Parathyroid adenoma (tissue), 2 donors: Measurements from ENCODE around the gene AURKAIP1.
A peak's percentile ranks its signal among the peaks of the same experiment; 100 is the strongest.
"Not testable (repeated sequence)": the region's sequence is repeated elsewhere in the genome, so short reads cannot be mapped to it uniquely, and the experiment has no call there.

Experiments used
- H2AFZ ChIP-seq: fragments of 300-600 bp; sonication (generic); one replicate; pipeline ENCODE4 v1.7.0; 2017; ENCODE audit warnings: antibody characterized with exemption, mild to moderate bottlenecking
- H3K27ac ChIP-seq: fragments of 300-600 bp; sonication (generic); one replicate; pipeline ENCODE4 v1.7.0; 2017
- H3K27me3 ChIP-seq: fragments of 300-600 bp; sonication (generic); one replicate; pipeline ENCODE4 v1.7.0; 2017; ENCODE audit warnings: low read length; ENCODE audit not compliant: control insufficient read depth, insufficient read depth
- H3K36me3 ChIP-seq: fragments of 300-600 bp; sonication (generic); one replicate; pipeline ENCODE4 v1.7.0; 2017; ENCODE audit warnings: low read length; ENCODE audit not compliant: control insufficient read depth, insufficient read depth
- H3K4me1 ChIP-seq: fragments of 300-600 bp; sonication (generic); one replicate; pipeline ENCODE4 v1.7.0; 2017; ENCODE audit warnings: control low read depth
- H3K4me2 ChIP-seq: fragments of 300-600 bp; sonication (generic); one replicate; pipeline ENCODE4 v1.7.0; 2017; ENCODE audit warnings: low read length
- H3K4me3 ChIP-seq: fragments of 300-600 bp; sonication (generic); one replicate; pipeline ENCODE4 v1.7.0; 2017; ENCODE audit warnings: low read depth, low read length
- H3K79me2 ChIP-seq: fragments of 300-600 bp; sonication (generic); one replicate; pipeline ENCODE4 v1.7.0; 2017; ENCODE audit warnings: control low read depth
- H3K9ac ChIP-seq: fragments of 300-600 bp; sonication (generic); one replicate; pipeline ENCODE4 v1.7.0; 2017; ENCODE audit warnings: mild to moderate bottlenecking
- H3K9me3 ChIP-seq: fragments of 300-600 bp; sonication (generic); one replicate; pipeline ENCODE4 v1.7.0; 2017; ENCODE audit warnings: low read length; ENCODE audit not compliant: control insufficient read depth
- CTCF ChIP-seq: fragments of 300-600 bp; sonication (generic); IDR thresholded peaks from one replicate; pipeline ENCODE4 v1.7.0; 2017; ENCODE audit warnings: antibody characterized with exemption, mild to moderate bottlenecking
- donor health status: primary hyperparathyroidism.

The AURKAIP1 gene

GRCh38 chr1:1403653-1404052 is 28.6 kb upstream of the AURKAIP1 start:
- H3K4me2 ChIP-seq, result no peak overlapping the region
- H3K9ac ChIP-seq, result no peak overlapping the region
- no peaks in the 10 kb centered on the region for H3K27me3 ChIP-seq
- H3K4me3 ChIP-seq, result no peak overlapping the region
- TF ChIP-seq CTCF, result no peak
- no peak overlapping the region for H2AFZ ChIP-seq
- H3K36me3 ChIP-seq, result no peaks in the 10 kb centered on the region
- H3K27ac ChIP-seq, result no peak overlapping the region
- H3K9me3 ChIP-seq, result no peaks in the 10 kb centered on the region
- peaks cover 3% of the 10 kb centered on the region for H3K79me2 ChIP-seq
- peaks cover 3% of the 10 kb centered on the region for H3K4me1 ChIP-seq

- H3K9me3 ChIP-seq, H3K4me3 ChIP-seq, H3K9ac ChIP-seq, H3K4me2 ChIP-seq, H3K4me1 ChIP-seq, H3K27me3 ChIP-seq, H2AFZ ChIP-seq, H3K27ac ChIP-seq, H3K36me3 ChIP-seq, H3K79me2 ChIP-seq: not testable (repeated sequence)
Observed at GRCh38 chr1:1402901-1403392, 27.9 kb upstream of the AURKAIP1 start.

GRCh38 chr1:1402072-1402900 is 27.3 kb upstream of the AURKAIP1 start:
- H3K9me3 ChIP-seq, result no peaks in the 10 kb centered on the region
- H3K36me3 ChIP-seq, result no peaks in the 10 kb centered on the region
- H3K4me3 ChIP-seq, result no peak overlapping the region
- H3K9ac ChIP-seq, result no peak overlapping the region
- H3K27me3 ChIP-seq, result no peaks in the 10 kb centered on the region
- peaks cover 10% of the 10 kb centered on the region for H3K79me2 ChIP-seq
- H3K27ac ChIP-seq, result no peak overlapping the region
- H3K4me1 ChIP-seq, result peaks cover 3% of the 10 kb centered on the region
- TF ChIP-seq CTCF, result peak; percentile 29
- H3K4me2 ChIP-seq, result no peak overlapping the region
- H2AFZ ChIP-seq, result no peak overlapping the region

- TF ChIP-seq CTCF, result no peak
- Histone ChIP-seq H3K9ac (no peak overlapping the region), H3K9me3 (no peaks in the 10 kb centered on the region), H2AFZ (no peak overlapping the region), H3K27ac (no peak overlapping the region), H3K27me3 (no peaks in the 10 kb centered on the region), H3K4me2 (no peak overlapping the region), H3K4me3 (no peak overlapping the region), H3K36me3 (no peaks in the 10 kb centered on the region), H3K4me1 (peaks cover 3% of the 10 kb centered on the region), H3K79me2 (peaks cover 10% of the 10 kb centered on the region)
Observed at GRCh38 chr1:1401457-1402010, 26.5 kb upstream of the AURKAIP1 start.

- Histone ChIP-seq H3K27ac (no peak overlapping the region), H3K36me3 (no peaks in the 10 kb centered on the region), H3K9ac (no peak overlapping the region)
Observed at GRCh38 chr1:1400576-1401456, 25.8 kb upstream of the AURKAIP1 start.

More at GRCh38 chr1:1400576-1401456, 25.8 kb upstream of the AURKAIP1 start:
- Histone ChIP-seq H3K4me3 (peak overlapping the region; percentile 89), H3K4me2 (peak overlapping the region; percentile 93), H3K27me3 (no peaks in the 10 kb centered on the region), H3K9me3 (no peaks in the 10 kb centered on the region), H2AFZ (no peak overlapping the region), H3K79me2 (peaks cover 10% of the 10 kb centered on the region), H3K4me1 (peaks cover 3% of the 10 kb centered on the region)
- TF ChIP-seq CTCF, result no peak
